ENCODE measurements around the gene KLHL17.

KLHL17 gene

GRCh38 chr1:938088-938683 is 22.2 kb upstream of the KLHL17 start:
- H3K36me3 ChIP-seq (ENCODE audit: control insufficient read depth in 4 of 4, insufficient read depth in 4 of 4, low read length in 3 of 4), result no peaks in the 10 kb centered on the region
- POLR2A ChIA-PET, result no interaction called here
- WGBS (ENCODE audit: insufficient coverage), result 78% methylated on average over 14 of the region's 15 CpGs
- no peaks in the 10 kb centered on the region for H3K9me3 ChIP-seq (ENCODE audit: control extremely low read depth in 1 of 5, control insufficient read depth in 4 of 5, insufficient read depth in 2 of 5, low read depth in 1 of 5, low read length in 4 of 5)
- H3K4me1 ChIP-seq (ENCODE audit: control extremely low read depth in 1 of 4, control insufficient read depth in 4 of 4, insufficient read depth in 4 of 4, low read length in 3 of 4), result peaks cover 0 to 45% (median 37%) of the 10 kb centered on the region in 4 experiments
- no peak overlapping the region for H3K4me3 ChIP-seq (ENCODE audit: control insufficient read depth in 1 of 7, extremely low read depth in 1 of 7, insufficient read depth in 4 of 7, low read depth in 2 of 7, low read length in 6 of 7)
- DNase-seq, result peak in 2 of 3 donors; percentile 48 to 54
- H3K27me3 ChIP-seq (replicated peaks in 2 of 5; ENCODE audit: control insufficient read depth in 4 of 5, insufficient read depth in 5 of 5, low read length in 4 of 5), result peaks cover 0 to 80% (median 24%) of the 10 kb centered on the region in 5 experiments
- H3K27ac ChIP-seq (ENCODE audit: insufficient read depth in 1 of 2, low read depth in 1 of 2, low read length in 2 of 2, poor library complexity in 1 of 2, severe bottlenecking in 2 of 2), result no peak overlapping the region
- CTCF ChIA-PET, result interaction anchor here (0.8 to 5.3 kb wide), 10 partner anchors 9 to 69 kb away, joined by 3 to 47 read pairs (median 7); no protein-coding TSS in a partner anchor

DNA sequence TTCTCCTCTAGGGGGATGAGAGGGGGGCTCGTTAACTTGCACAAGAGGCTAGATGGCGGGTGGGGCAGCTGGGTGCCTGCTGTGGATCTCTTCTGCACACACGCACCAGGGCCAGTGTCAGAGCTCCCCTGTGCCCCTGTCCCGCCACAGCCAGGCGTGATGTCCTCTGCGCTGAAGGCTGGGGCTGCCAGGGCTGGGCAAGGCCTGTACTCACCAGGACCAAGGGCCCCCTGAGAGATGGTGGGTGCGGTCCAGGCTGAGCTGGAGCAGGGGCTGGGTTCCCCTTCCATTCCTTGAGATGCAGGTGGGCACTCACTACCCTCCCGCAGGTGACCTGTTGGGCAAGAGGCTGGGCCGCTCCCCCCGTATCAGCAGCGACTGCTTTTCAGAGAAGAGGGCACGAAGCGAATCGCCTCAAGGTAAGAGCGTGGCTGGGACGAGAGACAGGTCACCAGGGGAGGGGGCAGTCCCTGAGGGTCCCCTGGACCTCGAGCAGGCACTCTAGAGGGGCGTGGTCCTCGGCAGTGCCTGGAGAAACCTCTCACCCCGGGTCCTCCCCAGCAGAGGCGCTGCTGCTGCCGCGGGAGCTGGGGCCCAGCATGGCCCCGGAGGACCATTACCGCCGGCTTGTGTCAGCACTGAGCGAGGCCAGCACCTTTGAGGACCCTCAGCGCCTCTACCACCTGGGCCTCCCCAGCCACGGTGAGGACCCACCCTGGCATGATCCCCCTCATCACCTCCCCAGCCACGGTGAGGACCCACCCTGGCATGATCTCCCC is 21.5 kb upstream of the KLHL17 start:
- peaks cover 0 to 81% (median 24%) of the 10 kb centered on the region in 5 experiments for H3K27me3 ChIP-seq (replicated peaks in 2 of 5; ENCODE audit: control insufficient read depth in 4 of 5, insufficient read depth in 5 of 5, low read length in 4 of 5)
- H3K36me3 ChIP-seq (ENCODE audit: control insufficient read depth in 4 of 4, insufficient read depth in 4 of 4, low read length in 3 of 4), result no peaks in the 10 kb centered on the region
- H3K4me1 ChIP-seq (ENCODE audit: control extremely low read depth in 1 of 4, control insufficient read depth in 4 of 4, insufficient read depth in 4 of 4, low read length in 3 of 4), result peaks cover 0 to 47% (median 37%) of the 10 kb centered on the region in 4 experiments
- DNase-seq, result no peak
- 80% methylated on average over 30 of the region's 30 CpGs for WGBS (ENCODE audit: insufficient coverage)
- H3K9me3 ChIP-seq (ENCODE audit: control extremely low read depth in 1 of 5, control insufficient read depth in 4 of 5, insufficient read depth in 2 of 5, low read depth in 1 of 5, low read length in 4 of 5), result no peaks in the 10 kb centered on the region
- H3K4me3 ChIP-seq (ENCODE audit: control insufficient read depth in 1 of 7, extremely low read depth in 1 of 7, insufficient read depth in 4 of 7, low read depth in 2 of 7, low read length in 6 of 7), result no peak overlapping the region
- no peak overlapping the region for H3K27ac ChIP-seq (ENCODE audit: insufficient read depth in 1 of 2, low read depth in 1 of 2, low read length in 2 of 2, poor library complexity in 1 of 2, severe bottlenecking in 2 of 2)
- ChIA-PET CTCF (interaction anchor here (1.2 to 5.3 kb wide), 8 partner anchors 10 to 69 kb away, joined by 3 to 47 read pairs (median 8); no protein-coding TSS in a partner anchor), POLR2A (no interaction called here)

GRCh38 chr1:939511-940106 is 20.8 kb upstream of the KLHL17 start:
- CTCF ChIA-PET, result interaction anchor here (1.4 to 5.3 kb wide), 4 partner anchors 13 to 35 kb away, joined by 3 to 47 read pairs (median 8); partner anchors contain the start of gene SAMD11
- Histone ChIP-seq H3K4me1 (ENCODE audit: control extremely low read depth in 1 of 4, control insufficient read depth in 4 of 4, insufficient read depth in 4 of 4, low read length in 3 of 4) (peaks cover 0 to 47% (median 37%) of the 10 kb centered on the region in 4 experiments), H3K9me3 (ENCODE audit: control extremely low read depth in 1 of 5, control insufficient read depth in 4 of 5, insufficient read depth in 2 of 5, low read depth in 1 of 5, low read length in 4 of 5) (no peaks in the 10 kb centered on the region), H3K27ac (ENCODE audit: insufficient read depth in 1 of 2, low read depth in 1 of 2, low read length in 2 of 2, poor library complexity in 1 of 2, severe bottlenecking in 2 of 2) (no peak overlapping the region), H3K27me3 (replicated peaks in 2 of 5; ENCODE audit: control insufficient read depth in 4 of 5, insufficient read depth in 5 of 5, low read length in 4 of 5) (peaks cover 0 to 87% (median 24%) of the 10 kb centered on the region in 5 experiments), H3K4me3 (ENCODE audit: control insufficient read depth in 1 of 7, extremely low read depth in 1 of 7, insufficient read depth in 4 of 7, low read depth in 2 of 7, low read length in 6 of 7) (peak overlapping the region in 2 of 7 experiments; percentile 48 to 63), H3K36me3 (ENCODE audit: control insufficient read depth in 4 of 4, insufficient read depth in 4 of 4, low read length in 3 of 4) (peaks cover 0 to 5% (median under 1%) of the 10 kb centered on the region in 4 experiments)
- WGBS (ENCODE audit: insufficient coverage), result 24% methylated on average over 15 of the region's 21 CpGs
- no peak for DNase-seq
- POLR2A ChIA-PET, result no interaction called here

GRCh38 chr1:940107-941014 is 20.0 kb upstream of the KLHL17 start:
- DNase-seq, result peak; percentile 54 to 74 (median 66)
- CTCF ChIA-PET, result interaction anchor here (1.3 to 5.3 kb wide), 5 partner anchors 11 to 35 kb away, joined by 3 to 47 read pairs (median 4); partner anchors contain the start of gene SAMD11
- H3K27ac ChIP-seq (ENCODE audit: insufficient read depth in 1 of 2, low read depth in 1 of 2, low read length in 2 of 2, poor library complexity in 1 of 2, severe bottlenecking in 2 of 2), result no peak overlapping the region
- WGBS (ENCODE audit: insufficient coverage), result 0% methylated on average over 78 of the region's 86 CpGs
- POLR2A ChIA-PET, result no interaction called here
- H3K36me3 ChIP-seq (ENCODE audit: control insufficient read depth in 4 of 4, insufficient read depth in 4 of 4, low read length in 3 of 4), result peaks cover 0 to 12% (median 7%) of the 10 kb centered on the region in 4 experiments
- H3K4me1 ChIP-seq (ENCODE audit: control extremely low read depth in 1 of 4, control insufficient read depth in 4 of 4, insufficient read depth in 4 of 4, low read length in 3 of 4), result peaks cover 0 to 45% (median 36%) of the 10 kb centered on the region in 4 experiments
- peak overlapping the region in 6 of 7 experiments; percentile 19 to 63 (median 42) for H3K4me3 ChIP-seq (ENCODE audit: control insufficient read depth in 1 of 7, extremely low read depth in 1 of 7, insufficient read depth in 4 of 7, low read depth in 2 of 7, low read length in 6 of 7)
- H3K9me3 ChIP-seq (ENCODE audit: control extremely low read depth in 1 of 5, control insufficient read depth in 4 of 5, insufficient read depth in 2 of 5, low read depth in 1 of 5, low read length in 4 of 5), result no peaks in the 10 kb centered on the region
- H3K27me3 ChIP-seq (replicated peaks in 2 of 5; ENCODE audit: control insufficient read depth in 4 of 5, insufficient read depth in 5 of 5, low read length in 4 of 5), result peaks cover 0 to 81% (median 18%) of the 10 kb centered on the region in 5 experiments

DNA sequence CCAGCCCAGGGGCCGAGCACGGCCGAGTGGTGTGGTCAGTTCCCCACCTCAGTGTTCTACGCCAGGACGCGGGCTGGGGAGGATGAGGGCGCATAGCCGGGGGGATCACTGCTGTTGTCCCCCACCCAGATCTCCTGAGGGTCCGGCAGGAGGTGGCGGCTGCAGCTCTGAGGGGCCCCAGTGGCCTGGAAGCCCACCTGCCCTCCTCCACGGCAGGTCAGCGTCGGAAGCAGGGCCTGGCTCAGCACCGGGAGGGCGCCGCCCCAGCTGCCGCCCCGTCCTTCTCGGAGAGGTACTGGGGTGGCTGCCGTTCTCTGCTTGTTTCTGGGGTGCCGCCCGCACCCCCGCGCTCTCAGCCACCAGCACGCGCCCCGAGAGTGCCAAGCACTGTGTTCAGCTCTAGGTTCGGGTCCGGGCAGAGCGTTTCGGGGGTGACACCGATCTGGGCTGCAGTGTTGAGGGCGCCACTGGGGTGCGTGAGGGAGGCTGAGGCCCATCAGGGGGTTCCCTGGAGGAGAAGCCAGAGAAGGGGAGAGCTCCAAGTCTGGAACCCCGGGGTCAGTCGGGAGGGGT is 19.3 kb upstream of the KLHL17 start:
- ChIA-PET POLR2A (no interaction called here), CTCF (interaction anchor here (1.0 to 5.3 kb wide), 7 partner anchors 10 to 40 kb away, joined by 3 to 47 read pairs (median 4); partner anchors contain the start of gene SAMD11)
- DNase-seq, result no peak
- WGBS (ENCODE audit: insufficient coverage), result under 1% methylated on average over 31 of the region's 36 CpGs
- no peak overlapping the region for H3K27ac ChIP-seq (ENCODE audit: insufficient read depth in 1 of 2, low read depth in 1 of 2, low read length in 2 of 2, poor library complexity in 1 of 2, severe bottlenecking in 2 of 2)
- H3K9me3 ChIP-seq (ENCODE audit: control extremely low read depth in 1 of 5, control insufficient read depth in 4 of 5, insufficient read depth in 2 of 5, low read depth in 1 of 5, low read length in 4 of 5), result no peaks in the 10 kb centered on the region
- peaks cover 0 to 73% (median 18%) of the 10 kb centered on the region in 5 experiments for H3K27me3 ChIP-seq (replicated peaks in 2 of 5; ENCODE audit: control insufficient read depth in 4 of 5, insufficient read depth in 5 of 5, low read length in 4 of 5)
- H3K4me3 ChIP-seq (ENCODE audit: control insufficient read depth in 1 of 7, extremely low read depth in 1 of 7, insufficient read depth in 4 of 7, low read depth in 2 of 7, low read length in 6 of 7), result peak overlapping the region in 3 of 7 experiments; percentile 48 to 63 (median 61)
- peaks cover 0 to 40% (median 33%) of the 10 kb centered on the region in 4 experiments for H3K4me1 ChIP-seq (ENCODE audit: control extremely low read depth in 1 of 4, control insufficient read depth in 4 of 4, insufficient read depth in 4 of 4, low read length in 3 of 4)
- peaks cover 0 to 20% (median 12%) of the 10 kb centered on the region in 4 experiments for H3K36me3 ChIP-seq (ENCODE audit: control insufficient read depth in 4 of 4, insufficient read depth in 4 of 4, low read length in 3 of 4)

Measured in common myeloid progenitor, CD34-positive (primary cell).